Measurements from ENCODE around the gene PIEZO1. TPM values are rescaled to one million over a fixed set of nuclear protein-coding genes. Genes with fewer than 3 reads are reported as not detected.

PIEZO1 gene
- total and polyA plus RNA-seq, 10 of the 15 experiments (the other 5 are each of a cell fraction or from before 2014, with no cell fraction given): 1.3 to 169 (median 33.4) TPM

GRCh38 chr16:88735616-88736015 is 49.4 kb downstream of the PIEZO1 start:
- H3K27ac ChIP-seq (ENCODE audit: control insufficient read depth, insufficient read depth): no peak overlapping the region
- peaks cover 3% of the 10 kb centered on the region; the same call in 1 of the 2 replicates for H3K4me1 ChIP-seq (ENCODE audit: control insufficient read depth, insufficient read depth, low read length)
- DNase-seq (ENCODE audit: low read depth, low spot score): no peak
- ChIA-PET POLR2A (no interaction called here), SMC1A (ENCODE audit: uncharacterized antibody, unreplicated experiment) (interaction anchor here (0.9 kb wide), 1 partner anchor 46 kb away, joined by 3 read pairs; no protein-coding TSS in a partner anchor), RAD21 (ENCODE audit: unreplicated experiment) (no interaction called here), CTCF (interaction anchor here (3.1 kb wide), 1 partner anchor 45 kb away, joined by 51 read pairs; no protein-coding TSS in a partner anchor)
- no peak overlapping the region for H3K9ac ChIP-seq (ENCODE audit: control insufficient read depth, insufficient read depth, low read length)
- ATAC-seq: no peak
- no peak for FAIRE-seq
- H3K79me2 ChIP-seq (ENCODE audit: control insufficient read depth, insufficient read depth, low read length): no peaks in the 10 kb centered on the region
- in situ Hi-C loops (cut with MboI) (no loop called here), intact Hi-C loops (cut with micrococcal nuclease; ENCODE audit: unreplicated experiment) (loop anchor here (2.0 kb wide), 1 partner anchor 49 kb away; the partner anchor contains the start of gene PIEZO1)
- TF ChIP-seq CHD2 (IDR thresholded peaks at IDR 0.05; ENCODE audit: borderline replicate concordance, low read depth, low read length) (no peak), EED (IDR thresholded peaks at IDR 0.05; ENCODE audit: low read depth) (no peak), SUPT20H (IDR thresholded peaks at IDR 0.05; ENCODE audit: borderline replicate concordance, control insufficient read depth, low read depth, low read length) (no peak), SRF (IDR thresholded peaks at IDR 0.05; ENCODE audit: low read depth in 2 of 2, low read length in 2 of 2) (no peak), HCFC1 (IDR thresholded peaks at IDR 0.05; ENCODE audit: low read length) (no peak), NBN (IDR thresholded peaks at IDR 0.05) (no peak), RELA (IDR thresholded peaks at IDR 0.05; ENCODE audit: borderline replicate concordance, partially characterized antibody) (no peak), DPF2 (IDR thresholded peaks at IDR 0.05) (no peak), RUNX3 (IDR thresholded peaks at IDR 0.05; ENCODE audit: low read length) (no peak), CTCF (IDR thresholded peaks at IDR 0.05 in 2 of 3, conservative IDR thresholded peaks at IDR 0.05 in 1 of 3; ENCODE audit: control insufficient read depth in 2 of 3, extremely low read depth in 1 of 3, insufficient read depth in 1 of 3, low read depth in 3 of 3, low read length in 3 of 3) (no peak), HDAC6 (IDR thresholded peaks at IDR 0.05; ENCODE audit: unreplicated experiment) (no peak), SMARCA5 (IDR thresholded peaks at IDR 0.05) (no peak), ZNF24 (IDR thresholded peaks at IDR 0.05) (no peak), ZBTB33 (IDR thresholded peaks at IDR 0.05) (no peak), POLR2A (IDR thresholded peaks at IDR 0.05; ENCODE audit: low read depth, low read length) (no peak), RAD21 (IDR thresholded peaks at IDR 0.05; ENCODE audit: insufficient read depth, low read depth, low read length) (no peak), RFX5 (IDR thresholded peaks at IDR 0.05; ENCODE audit: low read depth, low read length) (no peak), MTA2 (IDR thresholded peaks at IDR 0.05; ENCODE audit: low read depth) (no peak), SMC3 (IDR thresholded peaks at IDR 0.05; ENCODE audit: borderline replicate concordance, low read length) (no peak)
- H3K36me3 ChIP-seq (ENCODE audit: control insufficient read depth in 2 of 2, insufficient read depth in 2 of 2, low read length in 1 of 2): peaks cover 9 to 51% of the 10 kb centered on the region in 2 experiments; a peak in 3 of 4 replicates
- H2AFZ ChIP-seq (ENCODE audit: control insufficient read depth, low read depth, low read length): no peak overlapping the region
- BruUV-seq (replicated peaks): no TSS peak
- no peaks in the 10 kb centered on the region for H4K20me1 ChIP-seq (ENCODE audit: control insufficient read depth, insufficient read depth)
- H3K27me3 ChIP-seq (replicated peaks in 1 of 2; ENCODE audit: control insufficient read depth in 2 of 2, insufficient read depth in 2 of 2, low read length in 1 of 2): no peaks in the 10 kb centered on the region
- no peaks in the 10 kb centered on the region for H3K9me3 ChIP-seq (replicated peaks; ENCODE audit: control insufficient read depth, insufficient read depth, low read length)
- no peak overlapping the region for H3K4me3 ChIP-seq
- H3K4me2 ChIP-seq (ENCODE audit: control insufficient read depth, insufficient read depth): no peak overlapping the region
- WGBS (ENCODE audit: insufficient coverage, insufficient replicate concordance, low lambda C conversion rate, missing lambda C conversion rate): 85% methylated on average over 10 of the region's 10 CpGs

All from GM12878 (cell line).